Colonic mucosa (tissue), 4 donors: ENCODE data around the gene GDF3. TPM values are rescaled to one million over a fixed set of nuclear protein-coding genes. Genes with fewer than 3 reads are reported as not detected.
"Not testable (repeated sequence)": the region's sequence is repeated elsewhere in the genome, so short reads cannot be mapped to it uniquely, and the experiment has no call there.

Experiments
- DNase-seq: peaks from one replicate; pipeline ENCODE4 v3.0.0-alpha.2; 2020
- H3K27ac ChIP-seq: fragments of 200-600 bp; one replicate; pipeline ENCODE4 v1.8.0; 2021
- H3K27me3 ChIP-seq: fragments of 200-600 bp; one replicate; pipeline ENCODE4 v1.8.0; 2021
- H3K36me3 ChIP-seq: fragments of 200-600 bp; one replicate; pipeline ENCODE4 v1.8.0; 2021
- H3K4me1 ChIP-seq: fragments of 200-600 bp; one replicate; pipeline ENCODE4 v1.8.0; 2021; ENCODE audit warnings: mild to moderate bottlenecking
- H3K4me3 ChIP-seq: fragments of 200-600 bp; one replicate; pipeline ENCODE4 v1.8.0; 2021
- H3K9ac ChIP-seq, 2 donors: one replicate each; pipeline ENCODE4 v1.7.0; 2013; ENCODE audit warnings: control low read depth in 2 of 2, low read depth in 2 of 2, low read length in 2 of 2
- H3K9me3 ChIP-seq: fragments of 200-600 bp; one replicate; pipeline ENCODE4 v1.8.0; 2021
- intact Hi-C: fragments of 100-400 bp; cut with DNase I; formaldehyde crosslinking; loops from one replicate; pipeline ENCODE4 v1.14.1; 2022
- total RNA-seq, 2 donors: library from RNA; stranded (reverse); fragmentation: NEBNext Ultra II Directional in 1 of 2; extraction: Animal tissue kit (Norgen Biotek cat#: 25700) in 1 of 2; gene quantifications; one replicate each; pipeline ENCODE4 v1.2.1, GENCODE V29; 2021
- TF ChIP-seq, protein P1 (sequence below): fragments of 200-600 bp; IDR thresholded peaks from one replicate; pipeline ENCODE4 v1.8.0; 2022; ENCODE audit warnings: antibody characterized with exemption, mild to moderate bottlenecking
- donor health status: healthy.
- donor health status: DM: no; HTN: no; CAD: no.
- donor health status: DM: no; HTN: no; CAD: no.

GDF3 gene
- total RNA-seq, 2 donors from 2014 or later, result not detected

DNA sequence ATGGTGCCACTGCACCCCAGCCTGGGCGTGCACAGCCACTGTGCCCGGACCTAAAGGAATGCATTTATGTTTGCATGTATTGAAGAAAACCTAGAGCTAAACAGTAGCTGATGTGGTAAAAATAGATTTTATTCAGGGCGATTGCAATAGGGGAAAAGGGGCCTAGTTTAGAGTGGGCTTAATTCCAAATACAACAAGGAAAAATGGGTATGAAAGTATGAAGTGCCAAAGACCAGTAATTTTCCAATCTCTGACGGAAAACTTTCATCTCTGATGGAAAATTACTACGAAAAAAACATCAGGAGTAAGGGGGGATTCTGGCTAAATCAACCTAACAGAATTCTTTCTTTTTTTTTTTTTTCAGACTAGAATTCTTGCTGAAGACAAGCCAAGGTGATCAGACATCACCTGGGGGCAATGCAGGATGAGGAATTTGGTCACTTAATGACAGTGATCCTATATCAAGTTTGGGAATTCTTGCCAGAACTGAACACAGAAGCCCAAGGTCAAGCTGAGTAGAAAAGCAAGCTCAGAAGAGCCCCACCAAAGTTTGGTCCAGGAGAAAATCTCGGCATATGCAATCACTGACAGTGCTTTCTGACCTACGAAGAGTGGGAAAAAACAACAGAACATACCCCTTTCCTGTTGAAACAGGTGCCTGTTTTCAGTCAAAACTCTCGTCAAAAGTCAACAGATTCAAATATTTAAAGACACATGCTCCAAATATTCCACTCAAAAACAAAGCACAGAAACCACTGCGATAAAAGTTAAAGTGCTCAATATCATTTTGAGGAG, 16.1 kb downstream of the GDF3 start:
- no peaks in the 10 kb centered on the region for H3K27me3 ChIP-seq
- DNase-seq, result no peak
- no peaks in the 10 kb centered on the region for H3K9me3 ChIP-seq
- no peaks in the 10 kb centered on the region for H3K4me1 ChIP-seq
- intact Hi-C loops, result no loop called here
- no peak overlapping the region for H3K4me3 ChIP-seq
- H3K36me3 ChIP-seq, result no peaks in the 10 kb centered on the region
- no peak overlapping the region for H3K27ac ChIP-seq
- TF ChIP-seq, protein P1, sequence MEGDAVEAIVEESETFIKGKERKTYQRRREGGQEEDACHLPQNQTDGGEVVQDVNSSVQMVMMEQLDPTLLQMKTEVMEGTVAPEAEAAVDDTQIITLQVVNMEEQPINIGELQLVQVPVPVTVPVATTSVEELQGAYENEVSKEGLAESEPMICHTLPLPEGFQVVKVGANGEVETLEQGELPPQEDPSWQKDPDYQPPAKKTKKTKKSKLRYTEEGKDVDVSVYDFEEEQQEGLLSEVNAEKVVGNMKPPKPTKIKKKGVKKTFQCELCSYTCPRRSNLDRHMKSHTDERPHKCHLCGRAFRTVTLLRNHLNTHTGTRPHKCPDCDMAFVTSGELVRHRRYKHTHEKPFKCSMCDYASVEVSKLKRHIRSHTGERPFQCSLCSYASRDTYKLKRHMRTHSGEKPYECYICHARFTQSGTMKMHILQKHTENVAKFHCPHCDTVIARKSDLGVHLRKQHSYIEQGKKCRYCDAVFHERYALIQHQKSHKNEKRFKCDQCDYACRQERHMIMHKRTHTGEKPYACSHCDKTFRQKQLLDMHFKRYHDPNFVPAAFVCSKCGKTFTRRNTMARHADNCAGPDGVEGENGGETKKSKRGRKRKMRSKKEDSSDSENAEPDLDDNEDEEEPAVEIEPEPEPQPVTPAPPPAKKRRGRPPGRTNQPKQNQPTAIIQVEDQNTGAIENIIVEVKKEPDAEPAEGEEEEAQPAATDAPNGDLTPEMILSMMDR, result no peak
- no peak overlapping the region for H3K9ac ChIP-seq

DNA sequence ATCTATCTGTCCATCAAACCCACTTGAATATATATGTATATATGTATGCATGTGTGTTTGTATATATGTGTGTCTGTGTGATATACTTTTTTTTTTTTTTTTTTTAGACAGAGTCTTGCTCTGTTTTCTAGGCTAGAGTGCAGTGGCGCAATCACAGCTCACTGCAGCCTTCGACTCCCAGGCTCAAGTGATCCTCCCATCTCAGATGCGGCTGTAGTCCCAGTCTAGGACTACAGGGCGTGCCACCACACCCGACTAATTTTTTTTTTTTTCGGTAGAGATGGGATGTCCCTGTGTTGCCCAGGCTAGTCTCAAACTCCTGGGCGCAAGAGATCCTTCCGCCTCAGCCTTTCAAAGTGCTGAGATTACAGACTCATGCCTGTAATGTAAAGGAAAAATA, 16.8 kb downstream of the GDF3 start:
- no peak overlapping the region for H3K4me3 ChIP-seq
- no peak overlapping the region for H3K27ac ChIP-seq
- no peaks in the 10 kb centered on the region for H3K4me1 ChIP-seq
- no peaks in the 10 kb centered on the region for H3K9me3 ChIP-seq
- intact Hi-C loops, result no loop called here
- H3K9ac ChIP-seq, result no peak overlapping the region
- H3K36me3 ChIP-seq, result no peaks in the 10 kb centered on the region
- no peaks in the 10 kb centered on the region for H3K27me3 ChIP-seq
- TF ChIP-seq, protein P1, result no peak
- DNase-seq, result no peak

DNA sequence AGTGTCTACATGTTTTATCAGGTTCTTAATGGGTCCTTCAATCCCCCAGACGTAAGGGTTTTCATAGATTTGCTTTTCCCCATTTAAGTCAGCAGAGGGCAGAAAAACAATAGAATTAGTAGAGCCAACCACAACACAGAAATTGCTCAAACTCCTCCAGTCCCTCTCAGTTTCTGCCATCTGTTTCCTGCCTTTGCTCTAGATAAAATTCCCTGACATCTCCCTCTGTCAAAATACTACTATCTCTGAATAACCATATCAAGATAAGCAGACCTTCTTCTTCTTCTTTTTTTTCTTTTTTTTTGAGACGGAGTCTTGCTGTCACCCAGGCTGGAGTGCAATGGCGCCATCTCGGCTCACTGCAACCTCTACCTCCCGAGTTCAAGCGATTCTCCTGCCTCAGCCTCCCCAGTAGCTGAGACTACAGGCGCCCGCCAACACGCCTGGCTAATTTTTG, 18.1 kb downstream of the GDF3 start:
- TF ChIP-seq, protein P1, result peak; percentile 30
- H3K4me3 ChIP-seq, H3K9ac ChIP-seq, H3K27me3 ChIP-seq, H3K36me3 ChIP-seq, intact Hi-C loops, H3K4me1 ChIP-seq, H3K9me3 ChIP-seq, DNase-seq, H3K27ac ChIP-seq: not testable (repeated sequence)

DNA sequence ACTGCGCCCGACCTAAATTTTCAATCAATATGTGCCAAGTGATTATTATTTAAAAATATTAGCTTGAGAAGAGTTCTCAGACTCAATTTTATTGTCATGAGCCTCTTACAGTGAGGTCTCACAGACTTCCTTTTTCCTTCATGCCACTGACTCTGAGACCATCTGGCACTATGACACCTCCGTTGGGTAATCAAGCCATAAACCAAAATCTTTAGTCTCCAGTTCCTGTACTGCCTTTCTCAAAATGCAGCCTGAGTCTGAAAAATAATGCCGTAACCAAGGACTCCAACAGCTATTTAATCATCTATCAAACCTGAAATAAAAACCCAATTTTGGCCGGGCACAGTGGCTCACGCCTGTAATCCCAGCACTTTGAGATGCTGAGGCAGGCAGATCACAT, 20.1 kb downstream of the GDF3 start:
- H3K27me3 ChIP-seq, H3K36me3 ChIP-seq, DNase-seq, intact Hi-C loops, H3K9me3 ChIP-seq, H3K4me1 ChIP-seq, H3K27ac ChIP-seq, H3K9ac ChIP-seq, H3K4me3 ChIP-seq: not testable (repeated sequence)

DNA sequence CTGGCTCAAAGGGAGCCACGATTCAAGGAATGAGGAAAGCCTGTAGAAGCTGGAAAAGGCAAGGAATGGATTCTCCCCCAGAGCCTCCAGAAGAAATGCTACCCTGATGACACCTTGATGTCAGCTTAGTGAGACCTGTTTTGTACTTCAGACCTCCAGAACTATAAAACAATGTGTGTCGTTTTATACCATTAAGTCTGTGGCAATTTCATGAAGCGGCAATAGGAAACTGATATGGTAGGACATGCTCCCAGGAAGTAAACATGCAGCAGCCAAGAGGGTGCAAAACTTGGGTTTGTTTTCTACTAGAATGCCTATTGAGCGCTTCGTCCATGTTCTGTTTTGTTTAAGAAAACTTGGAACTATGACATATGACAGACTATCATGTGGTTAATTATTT, 27.4 kb downstream of the GDF3 start:
- intact Hi-C loops, result no loop called here
- Histone ChIP-seq H3K9ac (no peak overlapping the region), H3K27me3 (no peaks in the 10 kb centered on the region), H3K4me3 (no peak overlapping the region), H3K27ac (no peak overlapping the region), H3K9me3 (no peaks in the 10 kb centered on the region), H3K4me1 (no peaks in the 10 kb centered on the region), H3K36me3 (no peaks in the 10 kb centered on the region)
- TF ChIP-seq, protein P1, result no peak
- no peak for DNase-seq

DNA sequence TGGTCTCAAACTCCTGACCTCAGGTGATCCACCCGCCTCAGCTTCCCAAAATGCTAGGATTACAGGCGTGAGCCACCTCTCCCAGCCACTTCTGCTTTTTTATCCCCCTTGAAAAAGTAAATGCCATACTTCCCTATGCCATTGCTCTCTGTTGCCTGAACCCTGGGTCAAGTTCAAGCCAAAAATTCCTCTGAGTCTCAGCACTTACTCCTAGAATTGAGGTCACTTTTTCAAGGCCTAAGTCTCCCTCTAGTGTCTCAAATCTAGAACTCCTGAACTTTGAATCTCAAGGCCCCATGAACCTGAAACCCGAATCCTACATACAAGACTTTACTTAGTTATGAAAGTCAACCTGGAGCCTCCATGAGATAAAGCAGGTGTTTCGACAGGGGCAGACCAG, 28.4 kb downstream of the GDF3 start:
- no peak for DNase-seq
- Histone ChIP-seq H3K9me3 (no peaks in the 10 kb centered on the region), H3K4me1 (no peaks in the 10 kb centered on the region), H3K27ac (peak overlapping the region; percentile 24), H3K9ac (no peak overlapping the region), H3K36me3 (no peaks in the 10 kb centered on the region), H3K27me3 (no peaks in the 10 kb centered on the region), H3K4me3 (no peak overlapping the region)
- intact Hi-C loops, result no loop called here
- TF ChIP-seq, protein P1, result no peak
